Muscle layer of duodenum (tissue), 2 donors: ENCODE results near the gene MYDGF.
"Not testable (repeated sequence)": the region's sequence is repeated elsewhere in the genome, so short reads cannot be mapped to it uniquely, and the experiment has no call there.

Experiments used
- H3K27ac ChIP-seq: one replicate; pipeline ENCODE4 v1.7.0; 2013; ENCODE audit warnings: mild to moderate bottlenecking, low read length
- H3K27me3 ChIP-seq: one replicate; pipeline ENCODE4 v1.7.0; 2013; ENCODE audit warnings: low read depth, mild to moderate bottlenecking, control low read depth, low read length
- H3K36me3 ChIP-seq, 2 donors: one replicate each; pipeline ENCODE4 v1.7.0; 2013; ENCODE audit warnings: low read length in 2 of 2, control low read depth in 1 of 2, mild to moderate bottlenecking in 1 of 2; ENCODE audit not compliant: insufficient read depth in 2 of 2, control insufficient read depth in 1 of 2
- H3K4me1 ChIP-seq, 2 donors: one replicate each; pipeline ENCODE4 v1.7.0; 2013; ENCODE audit warnings: low read length in 2 of 2, mild to moderate bottlenecking in 2 of 2, control low read depth in 1 of 2, moderate library complexity in 1 of 2; ENCODE audit not compliant: insufficient read depth in 2 of 2, control insufficient read depth in 1 of 2
- H3K4me3 ChIP-seq, 2 donors: one replicate each; pipeline ENCODE4 v1.7.0; 2013; ENCODE audit warnings: low read length in 2 of 2, low read depth in 1 of 2, mild to moderate bottlenecking in 1 of 2
- H3K9me3 ChIP-seq, 2 donors: one replicate each; pipeline ENCODE4 v1.7.0; 2013; ENCODE audit warnings: low read length in 2 of 2, control low read depth in 1 of 2, mild to moderate bottlenecking in 1 of 2; ENCODE audit not compliant: control insufficient read depth in 1 of 2
- donor health status: healthy.

The MYDGF gene

GRCh38 chr19:4688587-4688986 is 18.4 kb upstream of the MYDGF start:
- Histone ChIP-seq H3K36me3 (peaks cover 46 to 93% of the 10 kb centered on the region in 2 donors), H3K4me1 (no peaks in the 10 kb centered on the region), H3K27me3 (no peaks in the 10 kb centered on the region), H3K27ac (no peak overlapping the region), H3K9me3 (no peaks in the 10 kb centered on the region), H3K4me3 (no peak overlapping the region)

- H3K4me1 ChIP-seq: no peaks in the 10 kb centered on the region
- no peak overlapping the region for H3K27ac ChIP-seq
- peaks cover 38 to 95% of the 10 kb centered on the region in 2 donors for H3K36me3 ChIP-seq
- no peaks in the 10 kb centered on the region for H3K9me3 ChIP-seq
- H3K27me3 ChIP-seq: no peaks in the 10 kb centered on the region
- no peak overlapping the region for H3K4me3 ChIP-seq
These were observed 17.3 kb upstream of the MYDGF start for GRCh38 chr19:4687396-4687795.

GRCh38 chr19:4686700-4687099 is 16.6 kb upstream of the MYDGF start:
- H3K27me3 ChIP-seq: no peaks in the 10 kb centered on the region
- no peaks in the 10 kb centered on the region for H3K9me3 ChIP-seq
- no peaks in the 10 kb centered on the region for H3K4me1 ChIP-seq
- no peak overlapping the region for H3K27ac ChIP-seq
- H3K36me3 ChIP-seq: peaks cover 33 to 92% of the 10 kb centered on the region in 2 donors
- H3K4me3 ChIP-seq: no peak overlapping the region

GRCh38 chr19:4684312-4685095 is 14.4 kb upstream of the MYDGF start:
- Histone ChIP-seq H3K4me3 (no peak overlapping the region), H3K27me3 (no peaks in the 10 kb centered on the region), H3K4me1 (no peaks in the 10 kb centered on the region), H3K9me3 (no peaks in the 10 kb centered on the region), H3K36me3 (peaks cover 22 to 86% of the 10 kb centered on the region in 2 donors), H3K27ac (no peak overlapping the region)

- Histone ChIP-seq H3K4me1 (no peaks in the 10 kb centered on the region), H3K4me3 (no peak overlapping the region), H3K27me3 (no peaks in the 10 kb centered on the region), H3K36me3 (peaks cover 25 to 79% of the 10 kb centered on the region in 2 donors), H3K9me3 (no peaks in the 10 kb centered on the region), H3K27ac (no peak overlapping the region)
These were observed 12.5 kb upstream of the MYDGF start for GRCh38 chr19:4682417-4683200.

GRCh38 chr19:4680021-4680420 is 9.9 kb upstream of the MYDGF start:
- not testable (repeated sequence) for H3K4me1 ChIP-seq, H3K27ac ChIP-seq, H3K4me3 ChIP-seq, H3K9me3 ChIP-seq, H3K27me3 ChIP-seq
- H3K36me3 ChIP-seq: peaks cover 17 to 71% of the 10 kb centered on the region in 2 donors

GRCh38 chr19:4678881-4679790 is 9.0 kb upstream of the MYDGF start:
- peaks cover 11 to 62% of the 10 kb centered on the region in 2 donors for H3K36me3 ChIP-seq
- H3K27me3 ChIP-seq: no peaks in the 10 kb centered on the region
- H3K4me1 ChIP-seq: peaks cover 0 to 4% of the 10 kb centered on the region in 2 donors
- no peak overlapping the region for H3K27ac ChIP-seq
- no peaks in the 10 kb centered on the region for H3K9me3 ChIP-seq
- H3K4me3 ChIP-seq: no peak overlapping the region

- H3K9me3 ChIP-seq: no peaks in the 10 kb centered on the region
- H3K27me3 ChIP-seq: no peaks in the 10 kb centered on the region
- peaks cover 0 to 4% of the 10 kb centered on the region in 2 donors for H3K4me1 ChIP-seq
- peaks cover 8 to 42% of the 10 kb centered on the region in 2 donors for H3K36me3 ChIP-seq
- no peak overlapping the region for H3K4me3 ChIP-seq
- no peak overlapping the region for H3K27ac ChIP-seq
These were observed 7.0 kb upstream of the MYDGF start for GRCh38 chr19:4676955-4677731.

- no peaks in the 10 kb centered on the region for H3K9me3 ChIP-seq
- no peak overlapping the region for H3K4me3 ChIP-seq
- peaks cover 8 to 34% of the 10 kb centered on the region in 2 donors for H3K36me3 ChIP-seq
- H3K4me1 ChIP-seq: peaks cover 0 to 4% of the 10 kb centered on the region in 2 donors
- H3K27me3 ChIP-seq: no peaks in the 10 kb centered on the region
- H3K27ac ChIP-seq: no peak overlapping the region
These were observed 5.2 kb upstream of the MYDGF start for GRCh38 chr19:4675346-4675745.

GRCh38 chr19:4673726-4674125 is 3.6 kb upstream of the MYDGF start:
- Histone ChIP-seq H3K4me3 (no peak overlapping the region), H3K4me1 (peaks cover 0 to 14% of the 10 kb centered on the region in 2 donors), H3K27me3 (no peaks in the 10 kb centered on the region), H3K36me3 (peaks cover 8 to 25% of the 10 kb centered on the region in 2 donors), H3K9me3 (no peaks in the 10 kb centered on the region), H3K27ac (no peak overlapping the region)
